ENCODE data around the gene TPM2.

The TPM2 gene

GRCh38 chr9:35695943-35696401, 6.2 kb upstream of the TPM2 start:
- no peak overlapping the region for H3K4me3 ChIP-seq (ENCODE audit: low read length)
- TF ChIP-seq CTCF (conservative IDR thresholded peaks at IDR 0.05; ENCODE audit: low read length) = no peak
- DNase-seq (ENCODE audit: low read depth) = no peak

GRCh38 chr9:35691757-35692301, 2.1 kb upstream of the TPM2 start:
- no peak overlapping the region for H3K4me3 ChIP-seq (ENCODE audit: low read length)
- no peak for TF ChIP-seq CTCF (conservative IDR thresholded peaks at IDR 0.05; ENCODE audit: low read length)
- no peak for DNase-seq (ENCODE audit: low read depth)

GRCh38 chr9:35691334-35691650, 1.6 kb upstream of the TPM2 start:
- H3K4me3 ChIP-seq (ENCODE audit: low read length) = peak overlapping the region; percentile 97
- no peak for DNase-seq (ENCODE audit: low read depth)
- no peak for TF ChIP-seq CTCF (conservative IDR thresholded peaks at IDR 0.05; ENCODE audit: low read length)

GRCh38 chr9:35690614-35691333, 1.0 kb upstream of the TPM2 start:
- TF ChIP-seq CTCF (conservative IDR thresholded peaks at IDR 0.05; ENCODE audit: low read length) = no peak
- H3K4me3 ChIP-seq (ENCODE audit: low read length) = peak overlapping the region; percentile 97
- peak; percentile 85 for DNase-seq (ENCODE audit: low read depth)

- peak overlapping the region; percentile 97 for H3K4me3 ChIP-seq (ENCODE audit: low read length)
- no peak for TF ChIP-seq CTCF (conservative IDR thresholded peaks at IDR 0.05; ENCODE audit: low read length)
- DNase-seq (ENCODE audit: low read depth) = peak; percentile 62
Measured at GRCh38 chr9:35690294-35690613, 529 bp upstream of the TPM2 start.

GRCh38 chr9:35688558-35689541, 875 bp downstream of the TPM2 start:
- no peak for TF ChIP-seq CTCF (conservative IDR thresholded peaks at IDR 0.05; ENCODE audit: low read length)
- peak; percentile 72 for DNase-seq (ENCODE audit: low read depth)
- H3K4me3 ChIP-seq (ENCODE audit: low read length) = peak overlapping the region; percentile 97

All from AG10803 (cell line).